ENCODE measurements around the gene RBM8A. TPM values are rescaled to one million over a fixed set of nuclear protein-coding genes. Genes with fewer than 3 reads are reported as not detected.

RBM8A gene
- total and polyA plus RNA-seq, 9 of the 15 experiments (the other 6 are each of a cell fraction or from before 2014, with no cell fraction given) = 215 to 1,035 (median 291) TPM

DNA sequence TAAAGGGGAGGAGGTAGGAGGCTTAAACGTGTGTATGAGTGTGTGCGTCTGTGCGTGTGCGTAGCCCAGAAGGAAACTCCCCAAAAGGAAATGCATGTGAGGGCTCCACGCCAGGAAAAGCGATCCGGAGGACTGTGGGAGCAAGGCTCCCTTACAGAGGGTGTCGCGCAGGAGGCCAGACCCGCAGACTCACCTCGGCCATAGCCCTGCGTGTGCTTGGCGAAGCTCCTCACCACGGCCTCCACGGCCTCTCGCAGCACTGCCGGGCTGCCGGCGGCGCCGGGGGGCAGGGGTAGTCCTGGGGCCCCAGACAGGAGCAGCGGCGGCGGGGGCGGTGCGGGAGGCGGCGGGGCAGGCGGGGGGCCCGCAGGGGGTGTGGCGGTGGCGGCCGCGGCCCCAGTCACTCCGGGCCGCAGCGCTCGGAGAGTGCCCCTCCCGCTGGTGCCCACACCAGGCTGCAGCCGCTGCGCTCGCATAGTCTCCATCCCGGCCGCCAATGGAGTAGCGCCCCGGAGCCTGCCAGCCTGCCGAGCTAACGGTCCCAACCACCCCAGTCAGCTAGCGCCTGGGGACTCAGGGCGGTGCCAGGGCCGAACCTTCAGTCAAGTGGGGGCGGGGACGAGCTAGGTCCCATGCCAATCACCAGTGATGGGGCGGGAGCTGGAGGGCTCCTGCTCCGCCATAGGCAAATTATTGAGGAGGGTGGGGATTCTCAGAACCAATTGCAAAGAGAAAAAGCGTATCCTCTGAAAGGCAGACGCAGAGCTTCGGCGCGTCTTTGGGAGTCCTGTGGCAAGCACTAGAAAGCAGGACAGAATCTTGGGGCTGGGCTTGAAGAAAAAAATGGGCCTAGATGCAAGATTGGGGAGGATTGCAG, 30.4 kb upstream of the RBM8A start, which contains the start of gene LIX1L (continued):
- no peak for TF ChIP-seq KLF10 (CRISPR knock-in tag; IDR thresholded peaks at IDR 0.05)
- no peak for TF ChIP-seq THRAP3 (IDR thresholded peaks at IDR 0.05; ENCODE audit: borderline replicate concordance)
- TF ChIP-seq, protein P1, sequence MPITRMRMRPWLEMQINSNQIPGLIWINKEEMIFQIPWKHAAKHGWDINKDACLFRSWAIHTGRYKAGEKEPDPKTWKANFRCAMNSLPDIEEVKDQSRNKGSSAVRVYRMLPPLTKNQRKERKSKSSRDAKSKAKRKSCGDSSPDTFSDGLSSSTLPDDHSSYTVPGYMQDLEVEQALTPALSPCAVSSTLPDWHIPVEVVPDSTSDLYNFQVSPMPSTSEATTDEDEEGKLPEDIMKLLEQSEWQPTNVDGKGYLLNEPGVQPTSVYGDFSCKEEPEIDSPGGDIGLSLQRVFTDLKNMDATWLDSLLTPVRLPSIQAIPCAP (CRISPR knock-in tag; IDR thresholded peaks at IDR 0.05; ENCODE audit: borderline replicate concordance) = no peak
- TF ChIP-seq CREM (IDR thresholded peaks at IDR 0.05; ENCODE audit: low read depth) = peak; percentile 55; the same call in 1 of the 2 replicates
- TF ChIP-seq BRD4 (IDR thresholded peaks at IDR 0.05) = no peak
- TF ChIP-seq NFE2 (IDR thresholded peaks at IDR 0.05; ENCODE audit: low read depth) = no peak
- TF ChIP-seq, protein P2, sequence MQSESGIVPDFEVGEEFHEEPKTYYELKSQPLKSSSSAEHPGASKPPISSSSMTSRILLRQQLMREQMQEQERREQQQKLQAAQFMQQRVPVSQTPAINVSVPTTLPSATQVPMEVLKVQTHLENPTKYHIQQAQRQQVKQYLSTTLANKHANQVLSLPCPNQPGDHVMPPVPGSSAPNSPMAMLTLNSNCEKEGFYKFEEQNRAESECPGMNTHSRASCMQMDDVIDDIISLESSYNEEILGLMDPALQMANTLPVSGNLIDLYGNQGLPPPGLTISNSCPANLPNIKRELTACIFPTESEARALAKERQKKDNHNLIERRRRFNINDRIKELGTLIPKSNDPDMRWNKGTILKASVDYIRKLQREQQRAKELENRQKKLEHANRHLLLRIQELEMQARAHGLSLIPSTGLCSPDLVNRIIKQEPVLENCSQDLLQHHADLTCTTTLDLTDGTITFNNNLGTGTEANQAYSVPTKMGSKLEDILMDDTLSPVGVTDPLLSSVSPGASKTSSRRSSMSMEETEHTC (IDR thresholded peaks at IDR 0.05) = no peak
- TF ChIP-seq BRF1 (IDR thresholded peaks at IDR 0.05; ENCODE audit: borderline replicate concordance, extremely low read depth, insufficient read length) = no peak
- TF ChIP-seq ZNF347 (CRISPR knock-in tag; IDR thresholded peaks at IDR 0.05; ENCODE audit: low read depth) = no peak
- TF ChIP-seq, protein P3, sequence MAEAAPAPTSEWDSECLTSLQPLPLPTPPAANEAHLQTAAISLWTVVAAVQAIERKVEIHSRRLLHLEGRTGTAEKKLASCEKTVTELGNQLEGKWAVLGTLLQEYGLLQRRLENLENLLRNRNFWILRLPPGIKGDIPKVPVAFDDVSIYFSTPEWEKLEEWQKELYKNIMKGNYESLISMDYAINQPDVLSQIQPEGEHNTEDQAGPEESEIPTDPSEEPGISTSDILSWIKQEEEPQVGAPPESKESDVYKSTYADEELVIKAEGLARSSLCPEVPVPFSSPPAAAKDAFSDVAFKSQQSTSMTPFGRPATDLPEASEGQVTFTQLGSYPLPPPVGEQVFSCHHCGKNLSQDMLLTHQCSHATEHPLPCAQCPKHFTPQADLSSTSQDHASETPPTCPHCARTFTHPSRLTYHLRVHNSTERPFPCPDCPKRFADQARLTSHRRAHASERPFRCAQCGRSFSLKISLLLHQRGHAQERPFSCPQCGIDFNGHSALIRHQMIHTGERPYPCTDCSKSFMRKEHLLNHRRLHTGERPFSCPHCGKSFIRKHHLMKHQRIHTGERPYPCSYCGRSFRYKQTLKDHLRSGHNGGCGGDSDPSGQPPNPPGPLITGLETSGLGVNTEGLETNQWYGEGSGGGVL (CRISPR knock-in tag; IDR thresholded peaks at IDR 0.05) = no peak
- no peak for TF ChIP-seq C11orf30 (IDR thresholded peaks at IDR 0.05; ENCODE audit: low read depth)
- no peak for TF ChIP-seq RHOXF2B (CRISPR knock-in tag; conservative IDR thresholded peaks at IDR 0.05)
- no peak for TF ChIP-seq HDAC6 (IDR thresholded peaks at IDR 0.05; ENCODE audit: low read depth, low read length)
- no peak for TF ChIP-seq MEF2A (IDR thresholded peaks at IDR 0.05; ENCODE audit: control insufficient read depth, low read depth, low read length)
- TF ChIP-seq ZNF444 (CRISPR knock-in tag; IDR thresholded peaks at IDR 0.05) = no peak
- TF ChIP-seq HNRNPUL1 (IDR thresholded peaks at IDR 0.05; ENCODE audit: low read length) = no peak
- peak; percentile 23; the same call in 1 of the 2 replicates for TF ChIP-seq EGR1 (conservative IDR thresholded peaks at IDR 0.05)
- TF ChIP-seq, protein P4, sequence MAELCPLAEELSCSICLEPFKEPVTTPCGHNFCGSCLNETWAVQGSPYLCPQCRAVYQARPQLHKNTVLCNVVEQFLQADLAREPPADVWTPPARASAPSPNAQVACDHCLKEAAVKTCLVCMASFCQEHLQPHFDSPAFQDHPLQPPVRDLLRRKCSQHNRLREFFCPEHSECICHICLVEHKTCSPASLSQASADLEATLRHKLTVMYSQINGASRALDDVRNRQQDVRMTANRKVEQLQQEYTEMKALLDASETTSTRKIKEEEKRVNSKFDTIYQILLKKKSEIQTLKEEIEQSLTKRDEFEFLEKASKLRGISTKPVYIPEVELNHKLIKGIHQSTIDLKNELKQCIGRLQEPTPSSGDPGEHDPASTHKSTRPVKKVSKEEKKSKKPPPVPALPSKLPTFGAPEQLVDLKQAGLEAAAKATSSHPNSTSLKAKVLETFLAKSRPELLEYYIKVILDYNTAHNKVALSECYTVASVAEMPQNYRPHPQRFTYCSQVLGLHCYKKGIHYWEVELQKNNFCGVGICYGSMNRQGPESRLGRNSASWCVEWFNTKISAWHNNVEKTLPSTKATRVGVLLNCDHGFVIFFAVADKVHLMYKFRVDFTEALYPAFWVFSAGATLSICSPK (IDR thresholded peaks at IDR 0.05; ENCODE audit: borderline replicate concordance) = no peak
- no peak for TF ChIP-seq PURB (CRISPR knock-in tag; IDR thresholded peaks at IDR 0.05; ENCODE audit: low read depth)
- no peak for TF ChIP-seq ZNF696 (CRISPR knock-in tag; conservative IDR thresholded peaks at IDR 0.05)
- TF ChIP-seq ZFP36 (IDR thresholded peaks at IDR 0.05; ENCODE audit: low read depth, low read length, partially characterized antibody) = no peak
- TF ChIP-seq, protein P5, sequence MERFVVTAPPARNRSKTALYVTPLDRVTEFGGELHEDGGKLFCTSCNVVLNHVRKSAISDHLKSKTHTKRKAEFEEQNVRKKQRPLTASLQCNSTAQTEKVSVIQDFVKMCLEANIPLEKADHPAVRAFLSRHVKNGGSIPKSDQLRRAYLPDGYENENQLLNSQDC (CRISPR knock-in tag; IDR thresholded peaks at IDR 0.05) = no peak

All from K562 (cell line).